ENCODE data around the gene ABLIM1. TPM values are rescaled to one million over a fixed set of nuclear protein-coding genes. Genes with fewer than 3 reads are reported as not detected.

Gene ABLIM1
- total RNA-seq, 1 experiment from 2014 or later: 89.4 TPM

- TF ChIP-seq, protein P1, sequence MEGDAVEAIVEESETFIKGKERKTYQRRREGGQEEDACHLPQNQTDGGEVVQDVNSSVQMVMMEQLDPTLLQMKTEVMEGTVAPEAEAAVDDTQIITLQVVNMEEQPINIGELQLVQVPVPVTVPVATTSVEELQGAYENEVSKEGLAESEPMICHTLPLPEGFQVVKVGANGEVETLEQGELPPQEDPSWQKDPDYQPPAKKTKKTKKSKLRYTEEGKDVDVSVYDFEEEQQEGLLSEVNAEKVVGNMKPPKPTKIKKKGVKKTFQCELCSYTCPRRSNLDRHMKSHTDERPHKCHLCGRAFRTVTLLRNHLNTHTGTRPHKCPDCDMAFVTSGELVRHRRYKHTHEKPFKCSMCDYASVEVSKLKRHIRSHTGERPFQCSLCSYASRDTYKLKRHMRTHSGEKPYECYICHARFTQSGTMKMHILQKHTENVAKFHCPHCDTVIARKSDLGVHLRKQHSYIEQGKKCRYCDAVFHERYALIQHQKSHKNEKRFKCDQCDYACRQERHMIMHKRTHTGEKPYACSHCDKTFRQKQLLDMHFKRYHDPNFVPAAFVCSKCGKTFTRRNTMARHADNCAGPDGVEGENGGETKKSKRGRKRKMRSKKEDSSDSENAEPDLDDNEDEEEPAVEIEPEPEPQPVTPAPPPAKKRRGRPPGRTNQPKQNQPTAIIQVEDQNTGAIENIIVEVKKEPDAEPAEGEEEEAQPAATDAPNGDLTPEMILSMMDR (IDR thresholded peaks at IDR 0.05; ENCODE audit: unreplicated experiment): no peak
- Mint-ChIP-seq H3K4me1 (ENCODE audit: low read depth, unreplicated experiment) (peaks cover 18% of the 10 kb centered on the region), H3K9me3 (ENCODE audit: low read depth, unreplicated experiment) (no peaks in the 10 kb centered on the region), H3K27ac (ENCODE audit: unreplicated experiment) (peak overlapping the region; percentile 69), H3K27me3 (ENCODE audit: unreplicated experiment) (no peaks in the 10 kb centered on the region), H3K36me3 (ENCODE audit: insufficient read depth, unreplicated experiment) (peaks cover 14% of the 10 kb centered on the region), H3K4me3 (ENCODE audit: low read depth, unreplicated experiment) (peak overlapping the region; percentile 4)
- peak; percentile 88 for DNase-seq
- CTCF ChIA-PET: interaction anchor here (1.3 kb wide), 1 partner anchor 11 kb away, joined by 3 read pairs; no protein-coding TSS in a partner anchor
- intact Hi-C loops (cut with micrococcal nuclease; ENCODE audit: unreplicated experiment): loop anchor here (1.0 to 5.0 kb wide), 2 partner anchors 12 to 40 kb away; no protein-coding TSS in a partner anchor
- no TSS peak for BruUV-seq (replicated peaks)
Measured at GRCh38 chr10:114507449-114507848, 150.6 kb downstream of the ABLIM1 start.

GRCh38 chr10:114506871-114507385 is 151.1 kb downstream of the ABLIM1 start:
- intact Hi-C loops (cut with micrococcal nuclease; ENCODE audit: unreplicated experiment): loop anchor here (1.0 to 5.0 kb wide), 2 partner anchors 12 to 40 kb away; no protein-coding TSS in a partner anchor
- DNase-seq: no peak
- Mint-ChIP-seq H3K27ac (ENCODE audit: unreplicated experiment) (peak overlapping the region; percentile 69), H3K36me3 (ENCODE audit: insufficient read depth, unreplicated experiment) (peaks cover 13% of the 10 kb centered on the region), H3K4me1 (ENCODE audit: low read depth, unreplicated experiment) (peaks cover 18% of the 10 kb centered on the region), H3K9me3 (ENCODE audit: low read depth, unreplicated experiment) (no peaks in the 10 kb centered on the region), H3K27me3 (ENCODE audit: unreplicated experiment) (no peaks in the 10 kb centered on the region), H3K4me3 (ENCODE audit: low read depth, unreplicated experiment) (peak overlapping the region; percentile 4)
- TF ChIP-seq, protein P1 (IDR thresholded peaks at IDR 0.05; ENCODE audit: unreplicated experiment): no peak
- BruUV-seq (replicated peaks): TSS peak; percentile 46
- CTCF ChIA-PET: interaction anchor here (0.6 to 1.3 kb wide), 2 partner anchors 12 to 259 kb away, joined by 3 read pairs; no protein-coding TSS in a partner anchor

DNA sequence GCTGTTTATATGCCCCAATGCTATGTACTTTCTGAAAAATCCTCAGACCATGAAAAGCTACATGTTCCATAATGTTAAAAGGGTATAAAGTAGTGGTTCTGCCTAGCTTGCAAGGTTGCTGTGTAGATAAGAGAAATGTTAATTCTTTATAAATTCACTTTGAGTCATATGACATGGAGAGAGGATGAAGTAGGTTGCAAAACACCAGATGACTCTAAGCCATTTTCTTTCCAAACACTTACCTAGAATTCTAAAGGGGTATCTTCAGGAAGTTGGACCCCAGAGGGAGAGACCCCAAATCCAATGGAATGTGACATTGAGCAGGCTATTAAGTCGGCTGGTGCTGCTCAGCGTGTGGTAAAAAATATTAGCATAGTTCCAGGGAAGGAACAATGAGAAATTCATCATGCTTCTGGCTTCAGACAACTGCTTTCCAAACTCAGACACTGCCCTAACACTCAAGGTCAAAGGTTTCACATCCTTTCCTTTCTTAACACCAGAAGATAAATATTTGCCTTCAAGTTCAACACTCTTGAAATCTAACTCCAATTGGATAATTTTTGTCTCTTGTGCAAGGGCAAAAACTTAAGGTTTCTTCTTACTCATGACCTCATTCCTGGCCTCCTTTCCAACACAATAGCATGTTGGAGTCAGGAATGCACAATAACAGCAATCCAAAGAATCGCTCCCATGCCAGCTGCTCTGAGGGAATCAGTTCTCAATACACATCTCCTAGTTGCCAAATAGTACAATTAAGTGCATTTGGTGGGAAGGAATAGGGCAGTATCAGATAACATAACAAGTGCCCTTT is 153.1 kb downstream of the ABLIM1 start:
- peak overlapping the region; percentile 84 for H3K27ac Mint-ChIP-seq (ENCODE audit: unreplicated experiment)
- H3K36me3 Mint-ChIP-seq (ENCODE audit: insufficient read depth, unreplicated experiment): peaks cover 9% of the 10 kb centered on the region
- TF ChIP-seq, protein P1 (IDR thresholded peaks at IDR 0.05; ENCODE audit: unreplicated experiment): no peak
- no TSS peak for BruUV-seq (replicated peaks)
- no peak overlapping the region for H3K4me3 Mint-ChIP-seq (ENCODE audit: low read depth, unreplicated experiment)
- DNase-seq: no peak
- CTCF ChIA-PET: no interaction called here
- H3K27me3 Mint-ChIP-seq (ENCODE audit: unreplicated experiment): no peaks in the 10 kb centered on the region
- no peaks in the 10 kb centered on the region for H3K9me3 Mint-ChIP-seq (ENCODE audit: low read depth, unreplicated experiment)
- H3K4me1 Mint-ChIP-seq (ENCODE audit: low read depth, unreplicated experiment): peaks cover 18% of the 10 kb centered on the region
- intact Hi-C loops (cut with micrococcal nuclease; ENCODE audit: unreplicated experiment): loop anchor here (1.0 to 5.0 kb wide), 2 partner anchors 22 to 42 kb away; no protein-coding TSS in a partner anchor

DNA sequence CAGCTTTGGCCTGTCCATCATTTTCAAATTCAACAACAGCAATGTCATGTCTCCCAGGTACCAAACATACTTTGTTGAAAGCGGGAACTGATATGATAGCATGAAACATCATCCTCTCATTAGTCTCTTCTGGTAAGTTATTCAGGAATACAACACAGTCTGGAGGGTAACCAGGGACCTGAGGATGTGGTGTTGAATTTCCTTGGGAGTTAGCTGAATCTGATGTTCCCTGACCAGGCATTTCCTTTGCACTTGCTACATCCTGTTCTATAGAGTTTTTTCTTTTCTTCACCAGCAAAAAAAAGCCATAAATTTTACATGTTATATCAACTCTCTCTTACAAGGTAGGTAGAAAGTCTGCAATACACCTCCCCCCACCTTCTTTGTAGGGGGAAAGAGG is 156.0 kb downstream of the ABLIM1 start:
- Mint-ChIP-seq H3K9me3 (ENCODE audit: low read depth, unreplicated experiment) (no peaks in the 10 kb centered on the region), H3K4me1 (ENCODE audit: low read depth, unreplicated experiment) (peaks cover 18% of the 10 kb centered on the region), H3K27ac (ENCODE audit: unreplicated experiment) (no peak overlapping the region), H3K4me3 (ENCODE audit: low read depth, unreplicated experiment) (no peak overlapping the region), H3K27me3 (ENCODE audit: unreplicated experiment) (no peaks in the 10 kb centered on the region), H3K36me3 (ENCODE audit: insufficient read depth, unreplicated experiment) (peaks cover 5% of the 10 kb centered on the region)
- DNase-seq: no peak
- TF ChIP-seq, protein P1 (IDR thresholded peaks at IDR 0.05; ENCODE audit: unreplicated experiment): no peak
- no TSS peak for BruUV-seq (replicated peaks)
- intact Hi-C loops (cut with micrococcal nuclease; ENCODE audit: unreplicated experiment): no loop called here
- CTCF ChIA-PET: no interaction called here
